Left lung (tissue), 10 donors: ENCODE results near the gene KRT74. TPM values are rescaled to one million over a fixed set of nuclear protein-coding genes. Genes with fewer than 3 reads are reported as not detected.

Source experiments
- ATAC-seq: fragments of 200-7000 bp; cut with Tn5 transposase; one replicate; pipeline ENCODE4 v1.9.1; 2020; ENCODE audit warnings: moderate library complexity
- DNase-seq, 4 donors: peaks; one replicate each; pipeline ENCODE4 v3.0.0-alpha.2; 2013 to 2020
- H3K27ac ChIP-seq, 2 donors: fragments of 200-600 bp; sonication (generic) in 1 of 2; one replicate each; pipeline versions ENCODE4 v1.5.0 to v1.8.0; 2020 to 2021
- H3K27me3 ChIP-seq, 2 donors: fragments of 200-600 bp; sonication (generic) in 1 of 2; one replicate each; pipeline versions ENCODE4 v1.5.0 to v1.8.0; 2020 to 2021
- H3K36me3 ChIP-seq, 2 donors: fragments of 200-600 bp; sonication (generic) in 1 of 2; one replicate each; pipeline versions ENCODE4 v1.5.0 to v1.8.0; 2020 to 2021
- H3K4me1 ChIP-seq, 2 donors: fragments of 200-600 bp; one replicate each; pipeline ENCODE4 v1.8.0; 2021
- H3K4me3 ChIP-seq, 2 donors: fragments of 200-600 bp; sonication (generic) in 1 of 2; one replicate each; pipeline versions ENCODE4 v1.5.0 to v1.8.0; 2020 to 2021; ENCODE audit warnings: mild to moderate bottlenecking in 1 of 2
- H3K9me3 ChIP-seq, 2 donors: fragments of 200-600 bp; sonication (generic) in 1 of 2; one replicate each; pipeline versions ENCODE4 v1.5.0 to v1.8.0; 2020 to 2021
- CTCF ChIP-seq, 2 donors: fragments of 200-600 bp; sonication (generic) in 1 of 2; IDR thresholded peaks; one replicate each; pipeline versions ENCODE4 v1.5.0 to v1.8.0; 2021; ENCODE audit warnings: antibody characterized with exemption in 2 of 2
- intact Hi-C, 2 donors: fragments of 100-400 bp; cut with DNase I; formaldehyde crosslinking; loops; one replicate each; pipeline versions ENCODE4 v1.11.2 to v1.14.2; 2022
- polyA plus RNA-seq, 6 donors: library from polyadenylated mRNA; unstranded; fragments of 120-200 nt; gene quantifications; one replicate each; pipeline ENCODE4 v1.2.1, GENCODE V29; 2013; ENCODE audit not compliant: insufficient read length in 6 of 6
- total RNA-seq, 2 donors: library from RNA; stranded (reverse); fragmentation: NEBNext Ultra II Directional; extraction: Animal tissue kit (Norgen Biotek cat#: 25700); gene quantifications; one replicate each; pipeline ENCODE4 v1.2.1, GENCODE V29; 2021
- donor health status: DM: no; HTN: yes; CAD: no.
- donor health status: DM: no; HTN: no; CAD: no.

KRT74 gene
- total and polyA plus RNA-seq, 8 donors: not detected

DNA sequence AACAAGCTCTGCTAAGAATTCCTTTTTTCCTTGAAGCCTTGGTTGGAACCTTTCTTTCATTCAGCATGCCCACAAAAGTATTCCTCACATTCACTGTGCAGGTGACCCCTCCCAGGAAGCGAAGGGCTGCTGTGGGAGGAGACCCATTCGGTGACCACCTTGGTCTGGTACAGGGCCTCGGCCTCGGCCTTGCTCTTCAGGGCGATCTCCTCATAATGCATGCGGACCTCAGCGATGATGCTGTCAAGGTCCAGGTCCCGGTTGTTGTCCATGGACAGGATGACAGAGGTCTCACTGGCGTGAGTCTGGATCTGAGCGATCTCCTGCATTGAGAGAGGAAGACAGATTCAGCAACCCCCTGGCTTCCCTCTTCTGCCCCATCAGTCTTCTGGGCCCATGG is 3.1 kb downstream of the KRT74 start:
- intact Hi-C loops: no loop called here
- no peak overlapping the region for H3K4me3 ChIP-seq
- H3K4me1 ChIP-seq: no peaks in the 10 kb centered on the region
- H3K9me3 ChIP-seq: no peaks in the 10 kb centered on the region
- DNase-seq (no peak), ATAC-seq (no peak)
- no peaks in the 10 kb centered on the region for H3K36me3 ChIP-seq
- peaks cover 11 to 83% of the 10 kb centered on the region in 2 donors for H3K27me3 ChIP-seq
- no peak for TF ChIP-seq CTCF (IDR thresholded peaks at IDR 0.05)
- H3K27ac ChIP-seq: no peak overlapping the region

GRCh38 chr12:52568111-52568510 is 5.5 kb downstream of the KRT74 start:
- no peaks in the 10 kb centered on the region for H3K36me3 ChIP-seq
- H3K27me3 ChIP-seq: peaks cover 23 to 94% of the 10 kb centered on the region in 2 donors
- ATAC-seq: no peak
- no peak for TF ChIP-seq CTCF (IDR thresholded peaks at IDR 0.05)
- H3K9me3 ChIP-seq: no peaks in the 10 kb centered on the region
- no peak for DNase-seq
- intact Hi-C loops: no loop called here
- H3K4me1 ChIP-seq: no peaks in the 10 kb centered on the region
- no peak overlapping the region for H3K4me3 ChIP-seq
- no peak overlapping the region for H3K27ac ChIP-seq

- DNase-seq: no peak
Observed at GRCh38 chr12:52566847-52567291, 6.8 kb downstream of the KRT74 start.

DNA sequence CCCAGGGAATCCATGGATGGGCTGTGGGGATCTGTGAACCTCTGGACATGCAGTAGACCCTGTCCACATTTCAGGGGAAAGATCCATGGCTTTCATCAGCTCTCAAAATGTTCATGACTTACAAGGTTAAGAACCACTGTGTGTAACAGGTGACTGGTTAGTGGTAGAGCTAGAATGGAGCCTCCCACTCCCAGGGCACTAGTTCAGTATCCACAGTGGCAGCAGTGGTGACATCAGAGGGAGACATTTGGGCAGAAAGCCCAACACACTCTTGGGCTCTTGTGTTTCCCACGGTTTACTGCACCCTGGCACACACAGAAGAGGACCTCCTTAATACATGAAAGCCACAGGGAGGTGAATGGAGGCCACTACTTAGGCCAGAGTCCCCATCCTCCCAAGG is 9.1 kb downstream of the KRT74 start:
- TF ChIP-seq CTCF (IDR thresholded peaks at IDR 0.05): no peak

More at GRCh38 chr12:52566847-52567291, 6.8 kb downstream of the KRT74 start:
- Histone ChIP-seq H3K4me3 (no peak overlapping the region), H3K4me1 (no peaks in the 10 kb centered on the region), H3K27me3 (peaks cover 29 to 93% of the 10 kb centered on the region in 2 donors), H3K27ac (no peak overlapping the region), H3K9me3 (no peaks in the 10 kb centered on the region), H3K36me3 (no peaks in the 10 kb centered on the region)
- no peak for TF ChIP-seq CTCF (IDR thresholded peaks at IDR 0.05)
- intact Hi-C loops: no loop called here
- no peak for ATAC-seq

DNA sequence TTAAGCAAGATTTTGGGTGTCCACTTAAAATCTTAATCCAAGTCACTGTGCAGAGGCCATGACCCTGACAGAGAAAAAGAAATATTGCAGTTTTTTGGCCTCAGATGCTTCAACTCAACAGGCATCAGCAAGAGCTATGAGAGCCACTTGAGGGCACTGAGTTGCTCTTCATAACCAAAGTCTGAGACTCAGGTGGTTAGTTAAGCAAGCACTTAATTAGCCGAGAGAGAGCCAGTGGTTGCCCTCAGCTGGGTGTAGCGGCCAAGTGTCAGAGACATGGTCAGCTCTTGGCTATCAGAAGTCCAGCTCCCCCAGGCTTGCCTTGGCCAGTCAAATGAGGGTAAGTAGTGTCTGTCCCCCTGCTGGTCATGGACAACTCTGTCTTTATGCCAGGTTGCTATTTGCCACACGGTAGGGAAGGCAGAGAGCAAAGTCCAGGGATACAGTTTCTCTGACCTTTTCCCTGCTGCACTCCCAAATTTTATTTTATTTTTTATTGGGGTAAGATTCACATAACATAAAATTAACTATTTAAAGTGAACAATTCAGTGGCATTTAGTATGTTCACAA is 11.7 kb downstream of the KRT74 start:
- Histone ChIP-seq H3K27ac (no peak overlapping the region), H3K9me3 (no peaks in the 10 kb centered on the region), H3K4me1 (no peaks in the 10 kb centered on the region), H3K27me3 (peaks cover 34 to 92% of the 10 kb centered on the region in 2 donors), H3K36me3 (no peaks in the 10 kb centered on the region), H3K4me3 (no peak overlapping the region)
- intact Hi-C loops: no loop called here
- peak; percentile 90 for ATAC-seq
- TF ChIP-seq CTCF (IDR thresholded peaks at IDR 0.05): peak in 1 of 2 donors; percentile 18
- peak in 1 of 4 donors; percentile 39 for DNase-seq

More for the DNA sequence above, 9.1 kb downstream of the KRT74 start:
- Histone ChIP-seq H3K36me3 (no peaks in the 10 kb centered on the region), H3K27me3 (peaks cover 33 to 92% of the 10 kb centered on the region in 2 donors), H3K4me3 (no peak overlapping the region), H3K27ac (no peak overlapping the region), H3K9me3 (no peaks in the 10 kb centered on the region), H3K4me1 (no peaks in the 10 kb centered on the region)
- DNase-seq: no peak
- intact Hi-C loops: no loop called here
- no peak for ATAC-seq
